NCI-H748 (cell line): ENCODE measurements around the gene MGRN1.

Source experiments
- DNase-seq: peaks from one replicate; lab custom pipeline; 2025; ENCODE audit not compliant: unreplicated experiment; lab: John Stamatoyannopoulos, UW

The MGRN1 gene

GRCh38 chr16:4685776-4686496, 61.3 kb downstream of the MGRN1 start:
- DNase-seq, result no peak

GRCh38 chr16:4686497-4687210, 62.0 kb downstream of the MGRN1 start:
- no peak for DNase-seq

GRCh38 chr16:4687416-4687815, 62.8 kb downstream of the MGRN1 start:
- no peak for DNase-seq

GRCh38 chr16:4687946-4688673, 63.5 kb downstream of the MGRN1 start:
- DNase-seq, result no peak

GRCh38 chr16:4688674-4689045, 64.0 kb downstream of the MGRN1 start:
- DNase-seq, result no peak

- no peak for DNase-seq
Observed at GRCh38 chr16:4689091-4689671, 64.6 kb downstream of the MGRN1 start.

GRCh38 chr16:4689864-4690704, 65.5 kb downstream of the MGRN1 start:
- DNase-seq, result no peak

GRCh38 chr16:4690946-4691665, 66.5 kb downstream of the MGRN1 start:
- no peak for DNase-seq

GRCh38 chr16:4691666-4692412, 67.2 kb downstream of the MGRN1 start:
- no peak for DNase-seq

- DNase-seq, result no peak
Observed at GRCh38 chr16:4692460-4693295, 68.1 kb downstream of the MGRN1 start.

- DNase-seq, result peak; percentile 95
Observed at GRCh38 chr16:4693296-4693955, 68.8 kb downstream of the MGRN1 start, which contains the start of gene NUDT16L1. NUDT16L1 (plus strand) TSS chr16:4693562; CDS start chr16:4693727, 165 bp downstream.

- DNase-seq, result peak; percentile 46
Observed at GRCh38 chr16:4693956-4694641, 69.5 kb downstream of the MGRN1 start.

GRCh38 chr16:4694642-4695451, 70.2 kb downstream of the MGRN1 start:
- DNase-seq, result peak; percentile 2

GRCh38 chr16:4695473-4696171, 71.0 kb downstream of the MGRN1 start:
- DNase-seq, result no peak

GRCh38 chr16:4696172-4696904, 71.7 kb downstream of the MGRN1 start:
- no peak for DNase-seq
